DOHH2 (cell line): ENCODE data around the gene S100P.

ENCODE experiments used
- H3F3A ChIP-seq: fragments of 200-600 bp; sonication (generic), shearing (Covaris generic); 2 replicates; pipeline ENCODE4 v1.6.0; 2016; ENCODE audit warnings: antibody characterized with exemption, mild to moderate bottlenecking; ENCODE audit not compliant: control insufficient read depth, insufficient read depth
- H3K27ac ChIP-seq: fragments of 200-600 bp; sonication (generic); 2 replicates; pipeline ENCODE4 v1.5.1; 2014; ENCODE audit warnings: low read depth, mild to moderate bottlenecking, low read length, moderate library complexity
- H3K27me3 ChIP-seq: fragments of 200-600 bp; sonication (generic); 2 replicates; pipeline ENCODE4 v1.6.1; 2014; ENCODE audit warnings: mild to moderate bottlenecking, low read length, mixed read lengths; ENCODE audit not compliant: control insufficient read depth
- H3K36me3 ChIP-seq: fragments of 200-600 bp; sonication (generic); 2 replicates; pipeline ENCODE4 v1.6.1; 2014; ENCODE audit warnings: mild to moderate bottlenecking, low read length, moderate library complexity, mixed read lengths; ENCODE audit not compliant: control insufficient read depth
- H3K4me1 ChIP-seq: fragments of 200-600 bp; sonication (generic); 2 replicates; pipeline ENCODE4 v1.6.1; 2014; ENCODE audit warnings: mild to moderate bottlenecking, low read length, mixed read lengths; ENCODE audit not compliant: control insufficient read depth
- H3K4me2 ChIP-seq: fragments of 200-600 bp; sonication (generic); 2 replicates; pipeline ENCODE4 v1.6.0; 2014; ENCODE audit warnings: mild to moderate bottlenecking, low read length, moderate library complexity
- H3K4me3 ChIP-seq: fragments of 200-600 bp; sonication (generic); 2 replicates; pipeline ENCODE4 v1.5.1; 2014; ENCODE audit warnings: mild to moderate bottlenecking, low read length, mixed read lengths
- H3K79me2 ChIP-seq: fragments of 200-600 bp; sonication (generic); 2 replicates; pipeline ENCODE4 v1.6.1; 2014; ENCODE audit warnings: mild to moderate bottlenecking, low read length, mixed read lengths; ENCODE audit not compliant: control insufficient read depth
- H3K9me2 ChIP-seq: fragments of 200-600 bp; sonication (generic); replicated peaks from 2 replicates; pipeline ENCODE4 v1.6.1; 2014; ENCODE audit warnings: mild to moderate bottlenecking, low read length, mixed read lengths; ENCODE audit not compliant: control insufficient read depth
- H3K9me3 ChIP-seq: fragments of 200-600 bp; sonication (generic); 2 replicates; pipeline ENCODE4 v1.6.1; 2014; ENCODE audit warnings: antibody characterized with exemption, low read length, mixed read lengths; ENCODE audit not compliant: control insufficient read depth, insufficient read depth
- H4K20me1 ChIP-seq: fragments of 200-600 bp; sonication (generic); 2 replicates; pipeline ENCODE4 v1.6.0; 2014; ENCODE audit warnings: low read depth, mild to moderate bottlenecking, antibody characterized with exemption, low read length, moderate library complexity; ENCODE audit not compliant: control insufficient read depth, insufficient read depth
- EZH2phosphoT487 ChIP-seq: fragments of 200-600 bp; sonication (generic); IDR thresholded peaks from 2 replicates; pipeline ENCODE4 v1.6.1; 2017; ENCODE audit warnings: borderline replicate concordance, mild to moderate bottlenecking, antibody characterized with exemption, low read length, moderate library complexity, mixed read lengths
- TF ChIP-seq, protein P1 (sequence below): fragments of 200-600 bp; sonication (generic); IDR thresholded peaks from one replicate; pipeline ENCODE4 v1.5.1; 2014; ENCODE audit warnings: antibody characterized with exemption, mild to moderate bottlenecking, low read depth, low read length; ENCODE audit not compliant: poor library complexity, severe bottlenecking

Gene S100P

DNA sequence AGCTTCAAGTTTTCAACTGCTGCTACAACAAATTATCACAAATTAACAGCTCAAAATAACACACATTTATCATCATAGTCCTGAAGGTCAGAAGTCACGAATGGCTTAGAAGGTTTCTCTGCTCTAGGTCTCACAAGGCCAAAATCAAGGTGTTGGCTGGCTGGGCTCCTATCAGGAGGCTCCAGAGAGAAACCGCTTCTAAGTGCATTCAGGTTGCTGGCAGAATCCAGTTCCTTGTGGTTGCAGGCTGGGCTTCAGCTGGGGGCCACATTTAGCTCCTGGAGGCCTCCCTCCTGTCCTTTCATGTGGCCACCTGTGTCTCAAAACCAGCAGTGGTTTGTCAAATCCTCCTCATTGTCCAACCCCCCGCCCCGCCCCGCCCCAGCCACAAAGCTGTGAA, 37.8 kb upstream of the S100P start:
- Histone ChIP-seq H3K9me2 (no peaks in the 10 kb centered on the region), H3K4me3 (no peak overlapping the region), H3K9me3 (no peaks in the 10 kb centered on the region), H3K4me1 (no peaks in the 10 kb centered on the region), H3K4me2 (no peak overlapping the region), H3K27me3 (peaks cover 11% of the 10 kb centered on the region), H3F3A (no peaks in the 10 kb centered on the region), H3K36me3 (no peaks in the 10 kb centered on the region), H4K20me1 (no peaks in the 10 kb centered on the region), H3K27ac (no peak overlapping the region), H3K79me2 (no peaks in the 10 kb centered on the region)
- TF ChIP-seq, protein P1, sequence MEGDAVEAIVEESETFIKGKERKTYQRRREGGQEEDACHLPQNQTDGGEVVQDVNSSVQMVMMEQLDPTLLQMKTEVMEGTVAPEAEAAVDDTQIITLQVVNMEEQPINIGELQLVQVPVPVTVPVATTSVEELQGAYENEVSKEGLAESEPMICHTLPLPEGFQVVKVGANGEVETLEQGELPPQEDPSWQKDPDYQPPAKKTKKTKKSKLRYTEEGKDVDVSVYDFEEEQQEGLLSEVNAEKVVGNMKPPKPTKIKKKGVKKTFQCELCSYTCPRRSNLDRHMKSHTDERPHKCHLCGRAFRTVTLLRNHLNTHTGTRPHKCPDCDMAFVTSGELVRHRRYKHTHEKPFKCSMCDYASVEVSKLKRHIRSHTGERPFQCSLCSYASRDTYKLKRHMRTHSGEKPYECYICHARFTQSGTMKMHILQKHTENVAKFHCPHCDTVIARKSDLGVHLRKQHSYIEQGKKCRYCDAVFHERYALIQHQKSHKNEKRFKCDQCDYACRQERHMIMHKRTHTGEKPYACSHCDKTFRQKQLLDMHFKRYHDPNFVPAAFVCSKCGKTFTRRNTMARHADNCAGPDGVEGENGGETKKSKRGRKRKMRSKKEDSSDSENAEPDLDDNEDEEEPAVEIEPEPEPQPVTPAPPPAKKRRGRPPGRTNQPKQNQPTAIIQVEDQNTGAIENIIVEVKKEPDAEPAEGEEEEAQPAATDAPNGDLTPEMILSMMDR = no peak
- no peak for TF ChIP-seq EZH2phosphoT487

DNA sequence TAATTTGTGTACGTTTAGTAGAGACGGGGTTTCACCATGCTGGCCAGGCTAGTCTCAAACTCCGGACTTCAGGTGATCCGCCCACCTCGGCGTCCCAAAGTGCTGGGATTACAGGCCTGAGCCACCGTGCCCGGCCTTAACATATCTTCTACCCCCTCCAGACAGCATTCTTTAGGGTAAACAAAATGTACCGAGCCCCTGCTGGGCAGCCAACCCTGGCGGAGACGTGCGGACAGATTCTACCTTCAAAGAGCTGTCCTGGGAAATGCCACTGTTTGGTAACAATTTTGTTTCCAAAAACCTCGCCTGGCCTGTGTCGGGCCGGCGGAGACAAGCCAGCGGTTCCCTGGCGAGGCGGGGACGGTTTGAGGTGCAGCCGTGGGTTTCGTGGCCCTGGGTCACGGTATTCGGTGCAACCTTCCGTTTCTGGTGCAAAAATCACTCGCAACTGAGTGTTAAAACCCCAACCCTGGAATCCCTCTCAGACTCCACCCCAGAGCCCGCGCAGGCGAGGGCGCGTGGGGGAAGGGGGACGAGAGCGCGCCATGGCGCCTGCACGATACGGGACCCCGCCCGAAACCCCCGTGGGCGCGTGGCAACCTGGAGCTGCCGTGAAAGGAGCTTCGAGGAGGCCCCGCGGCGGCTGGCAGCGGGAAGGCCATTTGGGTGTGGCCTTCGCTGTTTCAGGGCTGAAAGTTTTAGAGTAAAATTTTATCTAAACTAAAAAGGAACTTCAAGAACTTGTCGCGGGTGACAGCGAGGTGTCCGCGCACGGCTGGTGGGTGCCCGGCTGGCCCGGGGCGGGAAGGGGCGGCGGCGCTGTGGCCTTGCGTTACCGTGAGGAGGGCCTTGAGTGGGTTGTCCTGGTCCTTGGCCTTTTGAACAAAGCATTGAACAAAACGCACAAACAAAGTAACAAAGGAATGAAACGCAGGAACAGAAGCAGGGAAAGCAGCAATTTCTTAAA, 36.2 kb upstream of the S100P start:
- Histone ChIP-seq H3K36me3 (no peaks in the 10 kb centered on the region), H3K79me2 (no peaks in the 10 kb centered on the region), H3F3A (no peaks in the 10 kb centered on the region), H3K27ac (no peak overlapping the region), H3K4me1 (no peaks in the 10 kb centered on the region), H3K4me2 (no peak overlapping the region), H3K9me2 (no peaks in the 10 kb centered on the region), H3K9me3 (no peaks in the 10 kb centered on the region), H3K4me3 (no peak overlapping the region), H4K20me1 (no peaks in the 10 kb centered on the region), H3K27me3 (peaks cover 22% of the 10 kb centered on the region)
- no peak for TF ChIP-seq EZH2phosphoT487
- TF ChIP-seq, protein P1 = no peak

DNA sequence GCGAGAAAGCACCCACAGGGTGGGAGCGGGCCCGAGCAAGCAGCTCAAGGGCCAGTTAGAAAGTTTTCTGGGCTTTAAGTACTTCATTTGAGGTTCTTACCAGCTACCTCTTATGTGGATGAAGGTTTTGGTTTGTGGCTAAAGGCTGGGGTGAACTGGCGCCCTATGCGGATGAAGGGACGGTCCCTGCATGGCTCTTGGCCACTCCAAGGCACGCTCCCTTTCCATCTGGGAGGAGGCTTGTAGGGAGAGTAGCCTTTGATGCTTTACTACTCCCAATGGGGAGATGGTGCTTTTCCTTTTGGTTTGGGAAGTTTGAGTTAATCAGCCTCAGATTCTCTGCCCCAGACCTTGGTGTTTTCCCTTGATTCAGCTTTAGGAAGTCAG, 35.5 kb upstream of the S100P start:
- H3K79me2 ChIP-seq = no peaks in the 10 kb centered on the region
- H3K27me3 ChIP-seq = peaks cover 29% of the 10 kb centered on the region
- no peak overlapping the region for H3K4me2 ChIP-seq
- no peaks in the 10 kb centered on the region for H3K36me3 ChIP-seq
- H3K9me2 ChIP-seq = no peaks in the 10 kb centered on the region
- no peaks in the 10 kb centered on the region for H4K20me1 ChIP-seq
- no peak overlapping the region for H3K4me3 ChIP-seq
- no peaks in the 10 kb centered on the region for H3F3A ChIP-seq
- H3K4me1 ChIP-seq = no peaks in the 10 kb centered on the region
- no peaks in the 10 kb centered on the region for H3K9me3 ChIP-seq
- H3K27ac ChIP-seq = no peak overlapping the region
- TF ChIP-seq, protein P1 = no peak
